HEK293 (cell line): ENCODE results near the gene SULF2.

Experiments used
- CTCF ChIA-PET: fragments of 350-600 bp; formaldehyde crosslinking; extraction: SDS; loops from one replicate; lab custom pipeline; 2021; ENCODE audit warnings: antibody characterized with exemption; lab: Yijun Ruan, JAX
- POLR2A ChIA-PET: fragments of 300-600 bp; formaldehyde crosslinking; extraction: SDS; loops from one replicate; lab custom pipeline; 2020; ENCODE audit warnings: antibody characterized with exemption, inconsistent platforms; lab: Yijun Ruan, JAX
- H3K27ac ChIP-seq: fragments of 200-500 bp; sonication (Bioruptor generic); 2 replicates; pipeline ENCODE4 v1.5.1; 2014; ENCODE audit warnings: low read depth, low read length, control low read depth, inconsistent platforms; ENCODE audit errors: extremely low read depth
- H3K36me3 ChIP-seq, 2 experiments: fragments of 200-500 bp in 1 of 2; sonication (Bioruptor generic) in 1 of 2; 1 replicate in 1 of 2; 2 replicates in 1 of 2; pipeline ENCODE4 v1.5.1; 2014 to 2017; ENCODE audit warnings: inconsistent platforms in 2 of 2, low read length in 2 of 2; ENCODE audit not compliant: control insufficient read depth in 2 of 2, insufficient read depth in 1 of 2
- H3K4me1 ChIP-seq: fragments of 200-500 bp; sonication (Bioruptor generic); 2 replicates; pipeline ENCODE4 v1.5.1; 2014; ENCODE audit warnings: mild to moderate bottlenecking, low read length, inconsistent platforms; ENCODE audit not compliant: control insufficient read depth, insufficient read depth
- H3K4me3 ChIP-seq: 2 replicates; pipeline ENCODE4 v1.5.1; 2011; ENCODE audit warnings: low read depth, mild to moderate bottlenecking, control low read depth, low read length, moderate library complexity
- H3K9me3 ChIP-seq: fragments of 200-500 bp; sonication (Bioruptor generic); 2 replicates; pipeline ENCODE4 v1.5.1; 2014; ENCODE audit warnings: low read depth, low read length, inconsistent platforms; ENCODE audit not compliant: control insufficient read depth, insufficient read depth
- EGR2 ChIP-seq: fragments of 450-650 bp; formaldehyde crosslinking; IDR thresholded peaks from 2 replicates; pipeline ENCODE4 v1.5.1; 2016; ENCODE audit warnings: low read depth, missing biosample characterization, missing genetic modification characterization
- GLI2 ChIP-seq: fragments of 450-650 bp; formaldehyde crosslinking; IDR thresholded peaks from 2 replicates; pipeline ENCODE4; 2017; ENCODE audit warnings: missing biosample characterization, missing genetic modification characterization, low read depth, borderline replicate concordance
- OSR2 ChIP-seq: fragments of 450-650 bp; formaldehyde crosslinking; IDR thresholded peaks from 2 replicates; pipeline ENCODE4 v1.5.1; 2016; ENCODE audit warnings: missing biosample characterization, missing genetic modification characterization
- ZBTB1 ChIP-seq: fragments of 450-650 bp; formaldehyde crosslinking; IDR thresholded peaks from 2 replicates; pipeline ENCODE4 v1.5.1; 2016; ENCODE audit warnings: missing biosample characterization, missing genetic modification characterization
- ZFHX2 ChIP-seq: fragments of 450-650 bp; formaldehyde crosslinking; conservative IDR thresholded peaks from 2 replicates; pipeline ENCODE4 v1.5.1; 2016; ENCODE audit warnings: missing biosample characterization, missing genetic modification characterization
- ZNF311 ChIP-seq: fragments of 450-650 bp; formaldehyde crosslinking; IDR thresholded peaks from 2 replicates; pipeline ENCODE4 v1.5.1; 2017; ENCODE audit warnings: missing biosample characterization, missing genetic modification characterization, borderline replicate concordance
- ZNF48 ChIP-seq: fragments of 450-650 bp; formaldehyde crosslinking; IDR thresholded peaks from 2 replicates; pipeline ENCODE4 v1.5.1; 2016; ENCODE audit warnings: missing biosample characterization, missing genetic modification characterization
- ZNF623 ChIP-seq: fragments of 450-650 bp; formaldehyde crosslinking; IDR thresholded peaks from 2 replicates; pipeline ENCODE4 v1.5.1; 2016; ENCODE audit warnings: missing biosample characterization, missing genetic modification characterization
- ZNF664 ChIP-seq: fragments of 450-650 bp; formaldehyde crosslinking; IDR thresholded peaks from 2 replicates; pipeline ENCODE4 v1.5.1; 2016; ENCODE audit warnings: missing biosample characterization, missing genetic modification characterization
- TF ChIP-seq, protein P1 (sequence below): fragments of 450-650 bp; formaldehyde crosslinking; IDR thresholded peaks from 2 replicates; pipeline ENCODE4 v1.5.1; 2016; ENCODE audit warnings: missing biosample characterization, missing genetic modification characterization
- TF ChIP-seq, protein P2 (sequence below): fragments of 450-650 bp; formaldehyde crosslinking; IDR thresholded peaks from 2 replicates; pipeline ENCODE4 v1.5.1; 2016; ENCODE audit warnings: missing biosample characterization, missing genetic modification characterization
- TF ChIP-seq, protein P3 (sequence below): sonication (generic); formaldehyde crosslinking; IDR thresholded peaks from 2 replicates; pipeline ENCODE4 v1.8.1; 2022; ENCODE audit warnings: mild to moderate bottlenecking, moderate library complexity, missing genetic modification reagents

Gene SULF2

DNA sequence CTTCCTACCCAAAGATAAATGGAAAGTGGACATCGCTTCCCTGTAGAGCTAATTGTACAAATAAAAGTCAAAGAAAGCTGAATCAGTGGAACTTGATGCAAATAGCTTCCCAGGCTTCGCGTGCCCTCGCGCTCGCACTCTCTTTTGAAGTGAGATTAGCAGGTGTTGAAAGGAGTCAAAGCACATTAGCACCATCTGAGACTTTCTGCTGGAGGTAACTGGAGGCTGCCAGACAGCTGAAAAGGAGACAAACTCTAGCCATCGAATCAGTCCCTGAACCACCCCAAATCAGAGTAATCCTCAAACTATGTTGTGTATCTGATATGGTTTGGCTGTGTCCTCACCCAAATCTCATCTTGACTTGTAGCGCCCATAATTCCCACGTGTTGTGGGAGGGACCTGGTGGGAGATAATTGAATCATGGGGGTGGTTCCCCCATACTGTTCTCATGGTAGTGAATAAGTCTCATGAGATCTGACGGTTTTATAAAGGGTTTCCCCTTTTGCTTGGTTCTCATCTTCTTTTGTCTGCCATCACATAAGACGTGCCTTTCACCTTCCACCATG lies 23.7 kb downstream of the SULF2 start (continued):
- TF ChIP-seq, protein P1, sequence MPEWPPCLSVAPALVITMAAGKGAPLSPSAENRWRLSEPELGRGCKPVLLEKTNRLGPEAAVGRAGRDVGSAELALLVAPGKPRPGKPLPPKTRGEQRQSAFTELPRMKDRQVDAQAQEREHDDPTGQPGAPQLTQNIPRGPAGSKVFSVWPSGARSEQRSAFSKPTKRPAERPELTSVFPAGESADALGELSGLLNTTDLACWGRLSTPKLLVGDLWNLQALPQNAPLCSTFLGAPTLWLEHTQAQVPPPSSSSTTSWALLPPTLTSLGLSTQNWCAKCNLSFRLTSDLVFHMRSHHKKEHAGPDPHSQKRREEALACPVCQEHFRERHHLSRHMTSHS (tag by site-specific recombination), result no peak
- TF ChIP-seq GLI2 (tag by site-specific recombination) (no peak), ZFHX2 (tag by site-specific recombination) (peak; percentile 47), EGR2 (peak; percentile 52; the same call in 1 of the 2 replicates), ZNF48 (tag by site-specific recombination) (no peak), OSR2 (tag by site-specific recombination) (no peak)
- TF ChIP-seq, protein P2, sequence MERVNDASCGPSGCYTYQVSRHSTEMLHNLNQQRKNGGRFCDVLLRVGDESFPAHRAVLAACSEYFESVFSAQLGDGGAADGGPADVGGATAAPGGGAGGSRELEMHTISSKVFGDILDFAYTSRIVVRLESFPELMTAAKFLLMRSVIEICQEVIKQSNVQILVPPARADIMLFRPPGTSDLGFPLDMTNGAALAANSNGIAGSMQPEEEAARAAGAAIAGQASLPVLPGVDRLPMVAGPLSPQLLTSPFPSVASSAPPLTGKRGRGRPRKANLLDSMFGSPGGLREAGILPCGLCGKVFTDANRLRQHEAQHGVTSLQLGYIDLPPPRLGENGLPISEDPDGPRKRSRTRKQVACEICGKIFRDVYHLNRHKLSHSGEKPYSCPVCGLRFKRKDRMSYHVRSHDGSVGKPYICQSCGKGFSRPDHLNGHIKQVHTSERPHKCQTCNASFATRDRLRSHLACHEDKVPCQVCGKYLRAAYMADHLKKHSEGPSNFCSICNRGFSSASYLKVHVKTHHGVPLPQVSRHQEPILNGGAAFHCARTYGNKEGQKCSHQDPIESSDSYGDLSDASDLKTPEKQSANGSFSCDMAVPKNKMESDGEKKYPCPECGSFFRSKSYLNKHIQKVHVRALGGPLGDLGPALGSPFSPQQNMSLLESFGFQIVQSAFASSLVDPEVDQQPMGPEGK (tag by site-specific recombination), result no peak

DNA sequence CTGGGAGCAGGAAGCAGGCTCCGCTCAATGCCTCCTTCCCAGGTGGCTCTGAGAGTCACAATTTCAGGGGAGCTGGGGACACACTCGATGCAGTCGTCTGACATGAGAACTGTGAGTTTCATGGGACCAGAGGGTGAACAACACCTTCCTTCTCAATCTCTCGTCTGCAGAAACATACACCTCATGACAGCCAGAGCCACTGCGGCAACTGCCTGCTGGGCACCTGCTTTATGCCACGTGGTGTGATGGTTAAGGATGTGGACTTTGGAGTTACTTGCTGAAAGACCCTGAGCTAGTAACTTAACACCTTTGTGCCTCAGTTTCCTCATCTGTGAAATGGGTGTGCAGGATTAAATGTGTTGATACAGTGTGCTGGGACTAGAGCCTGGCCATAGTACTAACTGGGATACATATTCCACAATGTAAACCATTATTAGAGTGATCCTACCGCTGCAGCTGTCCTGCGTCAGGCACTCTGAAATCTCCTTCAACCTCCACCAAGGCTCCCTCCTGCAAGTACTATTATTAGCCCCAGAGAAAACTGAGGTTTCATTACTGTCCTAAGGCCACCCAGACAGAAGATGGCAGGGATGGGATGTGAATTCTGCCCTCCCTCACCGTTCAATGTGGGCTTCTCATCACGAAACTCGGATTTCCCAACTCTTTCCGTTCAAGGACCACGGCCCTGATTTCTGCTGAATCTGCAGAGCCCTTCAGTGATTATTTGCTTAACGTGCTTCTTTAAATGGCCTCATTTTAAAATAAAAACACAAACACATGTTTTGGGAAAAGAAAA lies 24.4 kb downstream of the SULF2 start:
- ChIA-PET CTCF (interaction anchor here (0.7 to 1.9 kb wide), 2 partner anchors 26 to 60 kb away, joined by 3 to 5 read pairs; no protein-coding TSS in a partner anchor), POLR2A (no interaction called here)
- Histone ChIP-seq H3K9me3 (no peaks in the 10 kb centered on the region), H3K4me1 (no peaks in the 10 kb centered on the region; the same call in 1 of the 2 replicates), H3K27ac (no peak overlapping the region), H3K36me3 (peaks cover 0 to 19% of the 10 kb centered on the region in 2 experiments; a peak in 1 of 3 replicates), H3K4me3 (no peak overlapping the region)
- TF ChIP-seq ZNF664 (peak; percentile 88), ZBTB1 (tag by site-specific recombination) (no peak)
- TF ChIP-seq, protein P3, sequence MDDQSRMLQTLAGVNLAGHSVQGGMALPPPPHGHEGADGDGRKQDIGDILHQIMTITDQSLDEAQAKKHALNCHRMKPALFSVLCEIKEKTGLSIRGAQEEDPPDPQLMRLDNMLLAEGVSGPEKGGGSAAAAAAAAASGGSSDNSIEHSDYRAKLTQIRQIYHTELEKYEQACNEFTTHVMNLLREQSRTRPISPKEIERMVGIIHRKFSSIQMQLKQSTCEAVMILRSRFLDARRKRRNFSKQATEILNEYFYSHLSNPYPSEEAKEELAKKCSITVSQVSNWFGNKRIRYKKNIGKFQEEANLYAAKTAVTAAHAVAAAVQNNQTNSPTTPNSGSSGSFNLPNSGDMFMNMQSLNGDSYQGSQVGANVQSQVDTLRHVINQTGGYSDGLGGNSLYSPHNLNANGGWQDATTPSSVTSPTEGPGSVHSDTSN (CRISPR knock-in tag), result no peak

DNA sequence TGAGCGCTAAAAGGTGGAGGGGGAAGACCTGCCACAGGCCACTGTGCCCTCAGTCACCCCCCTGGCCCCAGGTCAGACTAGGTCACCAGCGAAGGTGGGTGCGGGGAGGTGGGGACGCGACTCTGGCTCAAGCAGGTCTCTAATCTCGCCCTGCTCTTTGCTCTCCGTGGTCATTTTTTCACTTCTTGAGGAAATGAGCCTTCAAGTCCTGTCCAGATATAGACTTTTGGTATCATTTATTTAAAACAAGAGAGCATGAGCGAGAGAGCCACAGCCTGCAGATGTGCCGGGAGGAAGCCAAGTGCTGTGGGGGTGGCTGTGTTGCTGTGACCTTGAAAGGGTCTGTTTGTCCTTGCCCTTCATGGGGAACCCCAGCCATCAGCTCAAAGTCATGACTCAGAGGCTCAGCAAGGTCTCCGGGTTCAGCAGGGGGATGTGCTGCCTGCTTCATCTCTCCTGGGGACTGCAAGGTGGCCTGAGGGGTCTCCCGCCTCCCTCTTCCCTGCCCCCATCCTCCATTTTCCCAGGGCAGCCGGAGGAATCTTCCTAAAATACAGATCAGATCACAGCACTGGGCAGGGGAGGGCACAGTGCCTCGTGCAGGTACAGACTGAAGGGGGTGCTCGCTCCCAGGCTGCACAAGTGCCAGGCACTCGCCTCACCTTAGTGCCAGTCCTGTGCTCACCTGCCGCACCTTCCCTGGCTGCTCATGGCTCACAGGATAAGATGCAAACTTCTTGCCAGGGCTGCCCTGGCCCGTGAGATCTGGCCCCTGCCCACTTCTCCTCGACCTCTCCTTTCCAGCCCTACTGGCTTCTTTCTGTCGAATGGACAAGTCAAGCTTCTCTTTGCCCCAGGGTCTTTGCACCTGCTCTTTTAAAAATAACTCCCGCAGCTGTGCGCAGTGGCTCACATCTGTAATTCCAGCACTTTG lies 26.5 kb downstream of the SULF2 start:
- Histone ChIP-seq H3K4me1 (no peaks in the 10 kb centered on the region), H3K4me3 (no peak overlapping the region), H3K36me3 (peaks cover 0 to 32% of the 10 kb centered on the region in 2 experiments; a peak in 1 of 3 replicates), H3K9me3 (no peaks in the 10 kb centered on the region), H3K27ac (no peak overlapping the region)
- ChIA-PET CTCF (interaction anchor here (0.7 kb wide), 1 partner anchor 14 kb away, joined by 10 read pairs; no protein-coding TSS in a partner anchor), POLR2A (no interaction called here)
- TF ChIP-seq ZNF311 (tag by site-specific recombination) (no peak), ZNF623 (tag by site-specific recombination) (peak; percentile 58)
